Smooth muscle cell (in vitro differentiated cells): ENCODE data around the gene TMEM53. TPM values are rescaled to one million over a fixed set of nuclear protein-coding genes. Genes with fewer than 3 reads are reported as not detected.
"Not testable (repeated sequence)": the region's sequence is repeated elsewhere in the genome, so short reads cannot be mapped to it uniquely, and the experiment has no call there.

Experiments
- DNase-seq: peaks from one replicate; lab custom pipeline; 2025; ENCODE audit not compliant: unreplicated experiment; lab: John Stamatoyannopoulos, UW
- H2AFZ ChIP-seq: fragments of 200-600 bp; sonication (generic); 2 replicates; pipeline ENCODE4 v1.6.0; 2016; ENCODE audit warnings: antibody characterized with exemption, low read depth, mild to moderate bottlenecking
- H3F3A ChIP-seq: fragments of 200-600 bp; sonication (generic); 2 replicates; pipeline ENCODE4 v1.6.0; 2017; ENCODE audit warnings: antibody characterized with exemption, low read depth
- H3K27ac ChIP-seq: fragments of 200-600 bp; sonication (generic); 2 replicates; pipeline ENCODE4 v1.5.1; 2016; ENCODE audit warnings: low read depth, mild to moderate bottlenecking
- H3K27me3 ChIP-seq: fragments of 200-600 bp; sonication (generic); 2 replicates; pipeline ENCODE4 v1.6.1; 2016; ENCODE audit warnings: low read depth, mild to moderate bottlenecking
- H3K36me3 ChIP-seq: fragments of 200-600 bp; sonication (generic); 2 replicates; pipeline ENCODE4 v1.5.1; 2016; ENCODE audit warnings: low read depth
- H3K4me1 ChIP-seq: fragments of 200-600 bp; sonication (generic); 2 replicates; pipeline ENCODE4 v1.5.1; 2016; ENCODE audit warnings: low read depth
- H3K4me2 ChIP-seq: fragments of 200-600 bp; sonication (generic); 2 replicates; pipeline ENCODE4 v1.6.0; 2016; ENCODE audit warnings: mild to moderate bottlenecking
- H3K4me3 ChIP-seq: fragments of 200-600 bp; sonication (generic); 2 replicates; pipeline ENCODE4 v1.5.1; 2016; ENCODE audit warnings: mild to moderate bottlenecking
- H3K79me2 ChIP-seq: fragments of 200-600 bp; sonication (generic); 2 replicates; pipeline ENCODE4 v1.6.0; 2016; ENCODE audit warnings: low read depth, mild to moderate bottlenecking
- H3K9ac ChIP-seq: fragments of 200-600 bp; sonication (generic); 2 replicates; pipeline ENCODE4 v1.6.0; 2016; ENCODE audit warnings: low read depth
- H3K9me3 ChIP-seq: fragments of 200-600 bp; sonication (generic); replicated peaks from 2 replicates; pipeline ENCODE4 v1.5.1; 2016; ENCODE audit warnings: low read depth
- H4K20me1 ChIP-seq: fragments of 200-600 bp; sonication (generic); 2 replicates; pipeline ENCODE4 v1.6.0; 2016; ENCODE audit warnings: low read depth
- WGBS: methylation state at CpG from one replicate; pipeline ENCODE4 v1.1.7; 2016; ENCODE audit warnings: low lambda C conversion rate; 5-methylcytosine and 5-hydroxymethylcytosine counted together
- polyA plus RNA-seq: library from polyadenylated mRNA; unstranded; fragments of >200 nt; fragmentation: Nextera tagmentation; extraction: Ambion mirVana; gene quantifications from 2 replicates; pipeline ENCODE4 v1.2.1, GENCODE V29; 2016
- total RNA-seq: library from RNA; depleted of rRNA; stranded (reverse); fragments of >200 nt; gene quantifications from 2 replicates; pipeline ENCODE4 v1.2.3, GENCODE V29; 2014
- TF ChIP-seq, protein P1 (sequence below): fragments of 200-600 bp; sonication (generic); IDR thresholded peaks from 2 replicates; pipeline ENCODE4 v1.5.1; 2017; ENCODE audit warnings: borderline replicate concordance, mild to moderate bottlenecking, antibody characterized with exemption; ENCODE audit not compliant: insufficient read depth, poor library complexity, severe bottlenecking

The TMEM53 gene
- total and polyA plus RNA-seq, 2 experiments from 2014 or later = 8.1 to 15.5 TPM

DNA sequence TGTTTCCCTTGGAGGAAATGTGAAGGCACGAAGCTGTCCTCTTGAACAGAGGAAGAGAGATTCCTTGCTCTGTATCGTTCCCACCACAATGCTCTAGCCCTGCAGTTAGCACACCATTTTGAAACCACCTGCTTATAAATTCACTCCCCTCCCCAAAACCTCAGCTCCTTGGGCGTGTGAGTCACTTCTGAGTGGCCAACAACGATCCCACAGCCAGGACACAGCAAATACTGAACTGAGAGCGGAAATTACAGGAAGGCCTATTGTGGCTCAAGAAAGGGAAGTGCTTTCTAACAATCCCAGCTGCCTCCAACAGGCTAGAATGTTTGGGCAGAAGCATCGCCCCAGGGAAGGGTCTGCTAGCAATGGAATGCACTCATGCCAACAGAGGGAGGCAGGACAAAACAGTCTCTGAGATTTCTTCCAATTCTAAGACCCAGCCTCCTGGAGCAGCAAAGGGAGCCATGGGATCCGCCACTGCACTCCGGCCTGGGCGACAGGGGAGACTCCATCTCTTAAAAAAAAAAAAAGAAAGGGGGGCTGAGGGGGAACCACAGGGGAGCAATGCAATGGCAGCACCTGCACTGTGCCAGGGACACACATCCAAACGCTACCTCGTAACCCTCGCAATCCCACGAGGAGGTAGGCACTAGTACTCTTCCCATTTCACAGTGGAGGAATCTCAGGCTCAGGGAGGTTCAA lies 1.9 kb downstream of the TMEM53 start:
- Histone ChIP-seq H4K20me1 (no peaks in the 10 kb centered on the region), H3K79me2 (no peaks in the 10 kb centered on the region), H3K4me1 (no peaks in the 10 kb centered on the region), H3K9me3 (no peaks in the 10 kb centered on the region), H3F3A (peaks cover 9% of the 10 kb centered on the region), H3K36me3 (no peaks in the 10 kb centered on the region), H2AFZ (no peak overlapping the region), H3K27ac (no peak overlapping the region), H3K4me2 (peak overlapping the region; percentile 85), H3K27me3 (no peaks in the 10 kb centered on the region), H3K4me3 (no peak overlapping the region), H3K9ac (no peak overlapping the region)
- no peak for DNase-seq
- 75% methylated on average over 13 of the region's 13 CpGs for WGBS
- TF ChIP-seq, protein P1, sequence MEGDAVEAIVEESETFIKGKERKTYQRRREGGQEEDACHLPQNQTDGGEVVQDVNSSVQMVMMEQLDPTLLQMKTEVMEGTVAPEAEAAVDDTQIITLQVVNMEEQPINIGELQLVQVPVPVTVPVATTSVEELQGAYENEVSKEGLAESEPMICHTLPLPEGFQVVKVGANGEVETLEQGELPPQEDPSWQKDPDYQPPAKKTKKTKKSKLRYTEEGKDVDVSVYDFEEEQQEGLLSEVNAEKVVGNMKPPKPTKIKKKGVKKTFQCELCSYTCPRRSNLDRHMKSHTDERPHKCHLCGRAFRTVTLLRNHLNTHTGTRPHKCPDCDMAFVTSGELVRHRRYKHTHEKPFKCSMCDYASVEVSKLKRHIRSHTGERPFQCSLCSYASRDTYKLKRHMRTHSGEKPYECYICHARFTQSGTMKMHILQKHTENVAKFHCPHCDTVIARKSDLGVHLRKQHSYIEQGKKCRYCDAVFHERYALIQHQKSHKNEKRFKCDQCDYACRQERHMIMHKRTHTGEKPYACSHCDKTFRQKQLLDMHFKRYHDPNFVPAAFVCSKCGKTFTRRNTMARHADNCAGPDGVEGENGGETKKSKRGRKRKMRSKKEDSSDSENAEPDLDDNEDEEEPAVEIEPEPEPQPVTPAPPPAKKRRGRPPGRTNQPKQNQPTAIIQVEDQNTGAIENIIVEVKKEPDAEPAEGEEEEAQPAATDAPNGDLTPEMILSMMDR = no peak

DNA sequence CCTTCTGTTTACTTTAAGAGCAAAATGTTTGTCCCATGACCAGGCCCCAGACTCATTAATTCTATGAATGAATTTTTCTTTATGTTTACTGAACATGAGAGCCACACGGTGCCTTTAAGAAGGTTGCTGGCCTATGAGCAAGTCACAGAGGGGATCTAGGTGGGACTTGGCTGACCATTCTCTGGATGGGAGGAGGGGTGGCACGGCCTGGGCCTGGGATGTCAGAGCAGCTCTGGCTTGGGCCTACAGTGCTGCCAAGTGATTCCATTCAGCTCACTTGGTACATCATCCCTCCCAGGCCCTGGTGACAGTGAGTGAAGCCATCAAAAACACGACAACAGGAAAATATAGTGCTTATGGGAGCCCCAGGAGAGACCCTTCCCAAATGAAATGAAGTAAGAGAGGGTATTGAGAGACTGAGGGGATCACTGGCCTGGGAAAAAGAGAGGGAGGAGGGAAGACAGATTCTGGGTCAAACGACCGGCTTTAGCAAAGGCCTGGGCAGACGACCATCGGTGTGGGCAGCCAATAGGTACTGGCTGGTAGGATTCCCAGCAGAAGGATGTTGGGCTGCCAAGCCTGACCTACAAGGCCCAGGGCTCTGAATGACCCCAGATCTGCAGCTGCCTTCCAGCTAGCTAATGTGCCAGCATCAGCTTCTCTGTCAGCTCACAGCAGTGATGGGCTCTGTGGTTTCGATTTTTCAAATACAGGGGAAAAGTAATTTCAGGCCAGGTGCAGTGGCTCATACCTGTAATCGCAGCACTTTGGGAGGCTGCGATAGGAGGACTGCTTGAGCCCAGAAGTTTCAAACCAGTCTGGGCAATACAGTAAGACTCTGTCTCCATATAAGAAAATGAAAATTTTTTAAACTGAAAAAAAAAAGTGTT lies 3.3 kb downstream of the TMEM53 start:
- Histone ChIP-seq H3K27me3 (no peaks in the 10 kb centered on the region), H3K9ac (no peak overlapping the region), H3K9me3 (no peaks in the 10 kb centered on the region), H3K27ac (no peak overlapping the region), H3K4me3 (no peak overlapping the region), H3K79me2 (no peaks in the 10 kb centered on the region), H3F3A (peaks cover 9% of the 10 kb centered on the region), H3K36me3 (no peaks in the 10 kb centered on the region), H3K4me1 (no peaks in the 10 kb centered on the region), H4K20me1 (no peaks in the 10 kb centered on the region), H3K4me2 (no peak overlapping the region), H2AFZ (no peak overlapping the region)
- TF ChIP-seq, protein P1 = no peak
- 92% methylated on average over 10 of the region's 10 CpGs for WGBS
- DNase-seq = no peak

DNA sequence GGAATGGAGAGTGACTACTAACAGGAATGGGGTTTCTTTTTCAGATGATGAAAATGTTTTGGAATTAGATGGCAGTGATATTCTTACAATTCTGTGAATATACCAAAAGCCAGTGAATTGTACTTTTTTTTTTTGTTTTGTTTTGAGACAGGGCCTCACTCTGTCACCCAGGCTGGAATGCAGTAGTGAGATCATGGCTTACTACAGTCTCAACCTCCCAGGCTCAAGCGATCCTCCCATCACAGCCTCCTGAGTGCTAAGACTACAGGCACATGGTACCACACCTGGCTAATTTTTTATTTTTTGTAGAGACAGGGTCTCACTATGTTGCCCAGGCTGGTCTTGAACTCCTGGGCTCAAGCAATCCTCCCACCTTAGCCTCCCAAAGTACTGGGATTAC lies 7.6 kb downstream of the TMEM53 start:
- not testable (repeated sequence) for H3K27me3 ChIP-seq, H3K4me2 ChIP-seq, H3K4me3 ChIP-seq, H3K9me3 ChIP-seq, H3K36me3 ChIP-seq, H3K9ac ChIP-seq, H3K27ac ChIP-seq, H3K79me2 ChIP-seq, H4K20me1 ChIP-seq, H3K4me1 ChIP-seq, H3F3A ChIP-seq, DNase-seq, H2AFZ ChIP-seq
- 95% methylated on average over 1 of the region's 1 CpG for WGBS

DNA sequence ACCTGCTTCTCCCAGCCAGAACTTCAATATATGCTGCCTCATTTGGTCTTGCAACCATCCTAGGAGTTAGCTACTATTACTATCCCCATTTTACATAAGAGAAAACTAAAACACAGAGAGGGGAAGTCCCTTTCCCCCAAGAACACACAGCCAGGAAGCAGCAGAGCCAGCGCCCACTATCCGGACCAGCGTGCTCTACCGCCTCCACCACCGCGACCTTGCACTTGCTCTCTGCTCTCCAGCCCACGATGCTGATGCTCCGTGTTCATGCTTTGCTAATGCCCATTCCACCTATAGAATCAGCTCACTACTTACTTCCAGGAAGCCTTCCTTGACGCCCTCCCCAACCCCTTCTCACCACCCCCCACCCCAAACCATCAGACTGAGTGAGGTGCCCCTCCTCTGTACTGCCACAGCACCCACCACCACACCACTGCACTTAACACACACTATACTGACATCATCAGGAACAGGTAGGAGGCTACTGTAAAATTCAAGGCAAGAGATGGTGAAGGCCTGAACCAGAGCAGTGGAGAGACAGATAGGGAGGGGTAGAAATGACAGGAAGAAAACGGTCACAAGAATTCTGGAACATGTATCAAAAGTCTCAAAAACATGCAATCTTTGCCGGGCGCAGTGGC lies 9.4 kb downstream of the TMEM53 start:
- no peak for DNase-seq
- H3K36me3 ChIP-seq = no peaks in the 10 kb centered on the region
- H3K27ac ChIP-seq = no peak overlapping the region
- no peak overlapping the region for H3K4me2 ChIP-seq
- H3K4me3 ChIP-seq = no peak overlapping the region
- H2AFZ ChIP-seq = no peak overlapping the region
- H4K20me1 ChIP-seq = no peaks in the 10 kb centered on the region
- TF ChIP-seq, protein P1 = no peak
- H3K9me3 ChIP-seq = no peaks in the 10 kb centered on the region
- no peaks in the 10 kb centered on the region for H3K79me2 ChIP-seq
- H3K9ac ChIP-seq = no peak overlapping the region
- H3K27me3 ChIP-seq = no peaks in the 10 kb centered on the region
- no peaks in the 10 kb centered on the region for H3K4me1 ChIP-seq
- no peaks in the 10 kb centered on the region for H3F3A ChIP-seq
- 95% methylated on average over 12 of the region's 12 CpGs for WGBS
